DND-41 (cell line): ENCODE measurements around the gene KAT6B.

Experiments
- CTCF ChIP-seq: IDR thresholded peaks from 2 replicates; pipeline ENCODE4 v1.5.1; 2012; ENCODE audit warnings: borderline replicate concordance, low read length, moderate library complexity, mild to moderate bottlenecking; ENCODE audit not compliant: poor library complexity, severe bottlenecking; ENCODE audit errors: extremely low read depth
- EZH2 ChIP-seq: IDR thresholded peaks from 3 replicates; pipeline ENCODE4 v1.6.1; 2012; ENCODE audit warnings: borderline replicate concordance, low read depth, mild to moderate bottlenecking, moderate library complexity, low read length, inconsistent platforms; ENCODE audit not compliant: severe bottlenecking

- TF ChIP-seq CTCF = no peak
- no peak for TF ChIP-seq EZH2
These were observed 31.9 kb upstream of the KAT6B start for GRCh38 chr10:74794531-74794930.
